H1 (cell line): Measurements from ENCODE around the gene NEDD4. TPM values are rescaled to one million over a fixed set of nuclear protein-coding genes. Genes with fewer than 3 reads are reported as not detected.

Source experiments
- BRCA1 ChIP-seq: IDR thresholded peaks from 2 replicates; pipeline ENCODE4 v1.6.1; 2012; ENCODE audit warnings: low read depth, low read length, improper control_type of control experiment
- CEBPB ChIP-seq: IDR thresholded peaks from 2 replicates; pipeline ENCODE4 v1.6.1; 2012; ENCODE audit warnings: low read depth, low read length
- CTBP2 ChIP-seq: IDR thresholded peaks from 2 replicates; pipeline ENCODE4 v1.7.0; 2011; ENCODE audit warnings: borderline replicate concordance, mild to moderate bottlenecking, moderate library complexity, mixed read lengths, low read length; ENCODE audit not compliant: insufficient read depth, insufficient read length
- GTF2F1 ChIP-seq: IDR thresholded peaks from 2 replicates; pipeline ENCODE4 v1.6.1; 2012; ENCODE audit warnings: low read depth, low read length, improper control_type of control experiment, borderline replicate concordance
- TAF1 ChIP-seq: IDR thresholded peaks from 2 replicates; pipeline ENCODE4 v1.6.1; 2011; ENCODE audit warnings: mild to moderate bottlenecking, low read depth, low read length
- polyA plus RNA-seq, 7 experiments: library from polyadenylated mRNA; depleted of rRNA in 3 of 7; stranded (reverse) in 5 of 7; unstranded in 2 of 7; fragments of >200 nt in 5 of 7; fragments of 200-250 nt in 2 of 7; gene quantifications; 1 replicate in 5 of 7; 2 replicates in 1 of 7; 4 replicates in 1 of 7; pipeline versions ENCODE4 v1.2.1 to v1.2.3, GENCODE V29; 2011 to 2013; ENCODE audit warnings: missing spikeins in 2 of 7, mixed read lengths in 2 of 7
- total RNA-seq: library from RNA; stranded (reverse); fragmentation: NEBNext Ultra II Directional; extraction: Animal tissue kit (Norgen Biotek cat#: 25700); gene quantifications from 2 replicates; pipeline ENCODE4 v1.2.1, GENCODE V29; 2021

Gene NEDD4
- total and polyA plus RNA-seq, 2 of the 8 experiments (the other 6 are each of a cell fraction or from before 2014, with no cell fraction given), result 0.95 to 3.9 TPM

- TF ChIP-seq CTBP2 (no peak), GTF2F1 (no peak), CEBPB (no peak), BRCA1 (no peak), TAF1 (no peak)
These were observed 77.4 kb downstream of the NEDD4 start (continued) for GRCh38 chr15:55915876-55916567.
